ENCODE data around the gene CXorf58.

DNA sequence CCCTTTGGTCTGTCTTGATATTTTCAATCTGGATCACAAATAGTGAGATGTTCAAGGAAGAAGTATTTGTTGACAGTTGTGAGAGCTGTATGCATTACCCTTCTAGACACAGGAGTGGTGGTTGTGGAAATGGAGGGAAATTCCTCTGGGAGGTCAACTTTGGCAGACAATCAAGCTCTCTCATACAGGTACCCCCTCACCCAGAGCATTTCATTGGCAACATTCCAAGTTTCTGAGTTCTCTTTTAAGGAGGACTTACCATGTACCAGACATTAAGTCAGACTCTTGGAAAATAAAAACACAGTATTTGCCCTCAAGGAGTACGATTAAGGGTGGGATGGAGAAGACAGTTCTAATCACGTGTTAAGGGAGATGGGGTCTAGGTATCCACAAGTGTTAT is 73.9 kb downstream of the CXorf58 start:
- TF ChIP-seq CTCF (IDR thresholded peaks at IDR 0.05; ENCODE audit: low read depth, low read length, missing input control) (no peak), MAX (IDR thresholded peaks at IDR 0.05) (no peak), RAD21 (IDR thresholded peaks at IDR 0.05) (no peak), EGR1 (IDR thresholded peaks at IDR 0.05; ENCODE audit: low read depth in 2 of 2) (no peak), TAF1 (conservative IDR thresholded peaks at IDR 0.05) (no peak), REST (IDR thresholded peaks at IDR 0.05) (no peak), JUND (IDR thresholded peaks at IDR 0.05) (no peak), SP1 (IDR thresholded peaks at IDR 0.05) (no peak)
